RWPE1 (cell line): ENCODE measurements around the gene WDR1.
A peak's percentile ranks its signal among the peaks of the same experiment; 100 is the strongest.

Experiments
- CTCF ChIA-PET: fragments of 350-600 bp; sonication (Branson Sonifier 250); formaldehyde crosslinking; extraction: SDS; loops from one replicate; lab custom pipeline; 2021; lab: Yijun Ruan, JAX
- POLR2A ChIA-PET: fragments of 400-600 bp; formaldehyde crosslinking; extraction: SDS; loops from one replicate; lab custom pipeline; 2020; ENCODE audit warnings: antibody characterized with exemption; ENCODE audit not compliant: low non-redundant PET; lab: Yijun Ruan, JAX
- DNase-seq: peaks from one replicate; pipeline ENCODE4 v3.0.0; 2012; ENCODE audit warnings: low spot score
- H3K27ac ChIP-seq: fragments of 450-650 bp; 2 replicates; pipeline ENCODE4 v1.5.1; 2017
- TF ChIP-seq, protein P1 (sequence below): fragments of 450-650 bp; conservative IDR thresholded peaks from 2 replicates; pipeline ENCODE4 v1.5.1; 2017; ENCODE audit warnings: low read depth, mild to moderate bottlenecking

WDR1 gene

GRCh38 chr4:10115797-10116568 lies 616 bp downstream of the WDR1 start:
- ChIA-PET CTCF (no interaction called here), POLR2A (interaction anchor here (0.9 to 1.3 kb wide), 2 partner anchors 9 to 13 kb away, joined by 3 read pairs; no protein-coding TSS in a partner anchor)
- DNase-seq, result peak; percentile 73
- peak overlapping the region; percentile 93 for H3K27ac ChIP-seq
- TF ChIP-seq, protein P1, sequence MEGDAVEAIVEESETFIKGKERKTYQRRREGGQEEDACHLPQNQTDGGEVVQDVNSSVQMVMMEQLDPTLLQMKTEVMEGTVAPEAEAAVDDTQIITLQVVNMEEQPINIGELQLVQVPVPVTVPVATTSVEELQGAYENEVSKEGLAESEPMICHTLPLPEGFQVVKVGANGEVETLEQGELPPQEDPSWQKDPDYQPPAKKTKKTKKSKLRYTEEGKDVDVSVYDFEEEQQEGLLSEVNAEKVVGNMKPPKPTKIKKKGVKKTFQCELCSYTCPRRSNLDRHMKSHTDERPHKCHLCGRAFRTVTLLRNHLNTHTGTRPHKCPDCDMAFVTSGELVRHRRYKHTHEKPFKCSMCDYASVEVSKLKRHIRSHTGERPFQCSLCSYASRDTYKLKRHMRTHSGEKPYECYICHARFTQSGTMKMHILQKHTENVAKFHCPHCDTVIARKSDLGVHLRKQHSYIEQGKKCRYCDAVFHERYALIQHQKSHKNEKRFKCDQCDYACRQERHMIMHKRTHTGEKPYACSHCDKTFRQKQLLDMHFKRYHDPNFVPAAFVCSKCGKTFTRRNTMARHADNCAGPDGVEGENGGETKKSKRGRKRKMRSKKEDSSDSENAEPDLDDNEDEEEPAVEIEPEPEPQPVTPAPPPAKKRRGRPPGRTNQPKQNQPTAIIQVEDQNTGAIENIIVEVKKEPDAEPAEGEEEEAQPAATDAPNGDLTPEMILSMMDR, result no peak

DNA sequence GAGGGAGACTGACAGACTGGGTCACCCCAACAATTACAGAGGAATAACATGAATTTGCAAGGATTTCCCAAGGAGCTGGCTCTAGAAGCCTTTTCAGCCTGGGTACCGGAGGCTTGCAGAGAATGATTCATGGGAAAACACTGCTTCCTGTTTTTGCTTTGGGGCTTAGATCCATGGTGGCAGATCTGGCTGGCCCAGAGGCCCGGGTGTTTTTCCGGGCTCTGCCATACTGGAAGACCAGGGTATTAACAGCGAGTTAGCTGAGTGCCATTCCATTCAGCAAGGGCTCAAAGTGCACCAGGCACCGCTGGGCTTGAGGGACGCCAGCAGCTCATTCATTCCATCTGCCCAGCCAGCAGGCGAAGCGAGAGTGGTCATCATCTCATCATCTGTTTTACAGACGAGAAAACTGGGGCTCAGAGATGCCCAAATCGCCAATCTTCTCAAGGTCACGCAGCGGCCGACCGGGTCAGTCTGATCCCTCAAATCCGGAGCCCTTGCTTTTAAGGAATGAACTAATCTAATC lies 1.3 kb downstream of the WDR1 start:
- peak overlapping the region; percentile 93 for H3K27ac ChIP-seq
- ChIA-PET CTCF (no interaction called here), POLR2A (no interaction called here)
- TF ChIP-seq, protein P1, result no peak
- DNase-seq, result peak; percentile 13

GRCh38 chr4:10114607-10115006 lies 2.0 kb downstream of the WDR1 start:
- no peak for DNase-seq
- CTCF ChIA-PET, result no interaction called here
- TF ChIP-seq, protein P1, result no peak
- peak overlapping the region; percentile 93 for H3K27ac ChIP-seq
- POLR2A ChIA-PET, result no interaction called here

GRCh38 chr4:10114147-10114546 lies 2.5 kb downstream of the WDR1 start:
- CTCF ChIA-PET, result no interaction called here
- H3K27ac ChIP-seq, result peak overlapping the region; percentile 93
- TF ChIP-seq, protein P1, result no peak
- POLR2A ChIA-PET, result no interaction called here
- no peak for DNase-seq

DNA sequence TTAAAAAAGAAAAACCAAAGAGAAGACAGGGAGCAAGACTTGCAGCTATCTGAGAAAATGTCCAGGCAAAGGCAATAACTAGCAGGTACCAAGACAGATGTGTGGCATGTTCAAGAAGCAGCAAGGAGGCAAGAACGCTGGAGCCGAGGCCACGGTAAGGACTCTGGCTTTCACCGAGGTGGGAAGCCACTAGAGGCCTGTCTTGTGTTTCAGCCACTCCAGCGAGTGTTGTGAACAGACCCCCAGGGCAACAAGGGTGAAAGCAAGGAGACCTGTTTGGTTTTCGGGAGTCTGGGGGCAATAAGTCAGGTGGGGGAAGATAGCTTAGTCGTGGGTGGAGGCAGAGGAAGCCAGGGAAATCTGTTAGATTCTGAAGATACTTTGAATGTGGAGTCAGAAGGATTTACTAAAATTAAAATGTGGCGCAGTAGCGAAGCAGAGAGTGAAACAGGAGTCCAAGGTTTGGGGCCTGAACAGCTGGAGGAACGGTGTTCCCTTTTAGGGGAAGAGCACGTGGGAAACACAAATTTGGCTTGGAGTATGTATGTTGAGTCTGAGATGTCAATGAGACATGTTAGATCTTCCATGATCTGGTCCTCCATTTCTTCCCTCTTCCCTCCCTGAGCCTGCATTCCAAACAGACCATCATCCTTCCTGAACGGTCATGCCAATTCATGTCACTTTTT lies 3.1 kb downstream of the WDR1 start:
- H3K27ac ChIP-seq, result peak overlapping the region; percentile 34
- ChIA-PET POLR2A (no interaction called here), CTCF (no interaction called here)
- DNase-seq, result no peak
- TF ChIP-seq, protein P1, result no peak

DNA sequence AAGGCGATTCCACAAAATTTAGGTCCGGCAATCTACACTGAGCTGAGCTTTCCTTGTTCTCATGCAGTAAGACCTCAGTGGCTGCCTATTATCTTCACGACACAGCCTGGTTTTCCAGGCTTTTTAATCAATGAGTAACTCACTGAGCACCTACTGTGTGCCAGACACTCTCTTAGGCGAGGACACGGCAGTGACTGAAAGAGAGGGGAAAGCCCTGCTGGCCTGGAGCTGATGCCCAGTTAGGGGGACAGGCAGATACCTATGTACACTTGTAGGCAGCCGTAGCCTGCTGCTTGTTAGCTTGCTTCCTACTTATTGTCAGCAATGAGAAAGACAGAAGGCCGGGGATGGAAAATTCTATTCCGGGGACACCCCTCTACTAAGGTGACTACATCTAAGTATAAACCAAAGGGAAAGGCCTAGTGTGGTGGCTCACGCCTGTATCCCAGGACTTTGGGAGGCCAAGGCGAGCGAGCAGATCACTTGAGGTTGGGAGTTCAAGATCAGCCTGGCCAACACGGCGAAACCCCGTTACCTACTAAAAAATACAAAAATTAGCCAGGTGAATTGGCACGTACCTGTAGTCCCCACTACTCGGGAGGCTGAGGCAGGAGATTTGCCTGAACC lies 3.8 kb downstream of the WDR1 start:
- ChIA-PET POLR2A (no interaction called here), CTCF (no interaction called here)
- no peak for DNase-seq
- TF ChIP-seq, protein P1, result no peak
- peak overlapping the region; percentile 34 for H3K27ac ChIP-seq
